ENCODE measurements around the gene H6PD.

H6PD gene

GRCh38 chr1:9300573-9300972 lies 66.0 kb downstream of the H6PD start:
- DNase-seq, result no peak

- no peak for DNase-seq
These were observed 68.4 kb downstream of the H6PD start for GRCh38 chr1:9302745-9303524.

- no peak for DNase-seq
These were observed 69.3 kb downstream of the H6PD start for GRCh38 chr1:9303916-9304315.

- no peak for DNase-seq
These were observed 70.6 kb downstream of the H6PD start for GRCh38 chr1:9305216-9305615.

GRCh38 chr1:9306006-9306405 lies 71.4 kb downstream of the H6PD start:
- no peak for DNase-seq

GRCh38 chr1:9307303-9307702 lies 72.7 kb downstream of the H6PD start:
- DNase-seq, result no peak

- DNase-seq, result no peak
These were observed 73.7 kb downstream of the H6PD start for GRCh38 chr1:9308236-9308785.

- no peak for DNase-seq
These were observed 74.5 kb downstream of the H6PD start for GRCh38 chr1:9309080-9309479.

GRCh38 chr1:9309991-9310390 lies 75.4 kb downstream of the H6PD start:
- DNase-seq, result no peak

- DNase-seq, result no peak
These were observed 76.5 kb downstream of the H6PD start for GRCh38 chr1:9311029-9311428.

- DNase-seq, result no peak
These were observed 76.9 kb downstream of the H6PD start for GRCh38 chr1:9311479-9311878.

GRCh38 chr1:9312168-9312720 lies 77.7 kb downstream of the H6PD start:
- no peak for DNase-seq

- DNase-seq, result no peak
These were observed 79.0 kb downstream of the H6PD start for GRCh38 chr1:9313576-9313975.

GRCh38 chr1:9314111-9314510 lies 79.5 kb downstream of the H6PD start:
- no peak for DNase-seq

GRCh38 chr1:9314711-9315379 lies 80.3 kb downstream of the H6PD start:
- DNase-seq, result no peak

- DNase-seq, result no peak
These were observed 81.0 kb downstream of the H6PD start for GRCh38 chr1:9315411-9316079.

GRCh38 chr1:9316080-9316444 lies 81.5 kb downstream of the H6PD start:
- DNase-seq, result no peak

- no peak for DNase-seq
These were observed 81.9 kb downstream of the H6PD start for GRCh38 chr1:9316512-9316911.

GRCh38 chr1:9317072-9317471 lies 82.5 kb downstream of the H6PD start:
- no peak for DNase-seq

- DNase-seq, result no peak
These were observed 83.2 kb downstream of the H6PD start for GRCh38 chr1:9317591-9318417.

- DNase-seq, result no peak
These were observed 84.7 kb downstream of the H6PD start for GRCh38 chr1:9319208-9319788.
